Stimulated activated CD4-positive, alpha-beta T cell treated with anti-CD3 and anti-CD28 coated beads, Interleukin-12 subunit alpha, Interleukin-12 subunit beta, amount 100 ng/mL, for 4 hours (primary cell): ENCODE measurements around the gene FBLN5.
"Not testable (repeated sequence)": the region's sequence is repeated elsewhere in the genome, so short reads cannot be mapped to it uniquely, and the experiment has no call there.

ENCODE experiments used
- DNase-seq: peaks from one replicate; pipeline ENCODE4 v3.0.0-alpha.2; 2020

FBLN5 gene

GRCh38 chr14:91882369-91882768, 65.1 kb downstream of the FBLN5 start:
- DNase-seq, result no peak

GRCh38 chr14:91879196-91879595, 68.3 kb downstream of the FBLN5 start:
- no peak for DNase-seq

- no peak for DNase-seq
Measured at GRCh38 chr14:91878274-91878673, 69.2 kb downstream of the FBLN5 start.

GRCh38 chr14:91877376-91877915, 70.0 kb downstream of the FBLN5 start:
- no peak for DNase-seq

GRCh38 chr14:91876492-91876891, 71.0 kb downstream of the FBLN5 start:
- no peak for DNase-seq

- no peak for DNase-seq
Measured at GRCh38 chr14:91875525-91876286, 71.8 kb downstream of the FBLN5 start.

- no peak for DNase-seq
Measured at GRCh38 chr14:91873471-91874415, 73.8 kb downstream of the FBLN5 start.

- DNase-seq, result no peak
Measured at GRCh38 chr14:91872517-91873470, 74.7 kb downstream of the FBLN5 start.

- no peak for DNase-seq
Measured at GRCh38 chr14:91872011-91872501, 75.4 kb downstream of the FBLN5 start.

- not testable (repeated sequence) for DNase-seq
Measured at GRCh38 chr14:91871401-91871800, 76.1 kb downstream of the FBLN5 start.

- DNase-seq, result no peak
Measured at GRCh38 chr14:91870890-91871289, 76.6 kb downstream of the FBLN5 start.

- DNase-seq, result peak; percentile 42
Measured at GRCh38 chr14:91870001-91870400, 77.5 kb downstream of the FBLN5 start.

GRCh38 chr14:91869556-91869955, 77.9 kb downstream of the FBLN5 start:
- no peak for DNase-seq

GRCh38 chr14:91867316-91867988, 80.0 kb downstream of the FBLN5 start, which contains the start of gene TC2N:
TC2N (minus strand) TSS chr14:91867536; CDS start chr14:91813769, 53,767 bp downstream.
- DNase-seq, result no peak

- DNase-seq, result no peak
Measured at GRCh38 chr14:91866511-91867295, 80.8 kb downstream of the FBLN5 start.

- DNase-seq, result no peak
Measured at GRCh38 chr14:91866061-91866460, 81.4 kb downstream of the FBLN5 start.

- DNase-seq, result no peak
Measured at GRCh38 chr14:91862417-91862816, 85.1 kb downstream of the FBLN5 start.

GRCh38 chr14:91861091-91861490, 86.4 kb downstream of the FBLN5 start:
- DNase-seq, result no peak

- DNase-seq, result no peak
Measured at GRCh38 chr14:91860238-91860637, 87.3 kb downstream of the FBLN5 start.

- DNase-seq, result no peak
Measured at GRCh38 chr14:91858536-91859275, 88.8 kb downstream of the FBLN5 start.
